Liver (tissue), 9 donors: ENCODE results near the gene TNFRSF6B. TPM values are rescaled to one million over a fixed set of nuclear protein-coding genes. Genes with fewer than 3 reads are reported as not detected.
A peak's percentile ranks its signal among the peaks of the same experiment; 100 is the strongest.

Source experiments
- DNase-seq: peaks from one replicate; pipeline ENCODE4 v3.0.0-alpha.2; 2017; ENCODE audit warnings: low spot score
- H3K27ac ChIP-seq, 2 donors: one replicate each; pipeline ENCODE4 v1.7.0; 2013; ENCODE audit warnings: inconsistent platforms in 2 of 2, low read length in 2 of 2, control low read depth in 1 of 2, low read depth in 1 of 2, mild to moderate bottlenecking in 1 of 2
- H3K27me3 ChIP-seq, 4 donors: one replicate each; pipeline versions ENCODE4 v1.6.1 to v1.7.0; 2013; ENCODE audit warnings: low read length in 3 of 4, inconsistent platforms in 1 of 4, mild to moderate bottlenecking in 1 of 4, moderate library complexity in 1 of 4; ENCODE audit not compliant: control insufficient read depth in 4 of 4, insufficient read depth in 4 of 4
- H3K36me3 ChIP-seq, 4 donors: one replicate each; pipeline versions ENCODE4 v1.6.1 to v1.7.0; 2013; ENCODE audit warnings: low read length in 3 of 4, mild to moderate bottlenecking in 3 of 4, low read depth in 1 of 4, moderate library complexity in 1 of 4; ENCODE audit not compliant: control insufficient read depth in 4 of 4, insufficient read depth in 3 of 4
- H3K4me1 ChIP-seq, 4 donors: one replicate each; pipeline versions ENCODE4 v1.6.1 to v1.7.0; 2013; ENCODE audit warnings: low read length in 3 of 4, mild to moderate bottlenecking in 3 of 4, moderate library complexity in 1 of 4; ENCODE audit not compliant: control insufficient read depth in 4 of 4, insufficient read depth in 4 of 4
- H3K4me3 ChIP-seq, 3 donors: one replicate each; pipeline versions ENCODE4 v1.6.1 to v1.7.0; 2013; ENCODE audit warnings: low read length in 3 of 3, control low read depth in 1 of 3, low read depth in 1 of 3, mild to moderate bottlenecking in 1 of 3
- H3K9ac ChIP-seq, 2 donors: one replicate each; pipeline ENCODE4 v1.7.0; 2013; ENCODE audit warnings: low read length in 2 of 2, mild to moderate bottlenecking in 2 of 2, moderate library complexity in 2 of 2, control low read depth in 1 of 2, low read depth in 1 of 2
- H3K9me3 ChIP-seq, 4 donors: one replicate each; pipeline versions ENCODE4 v1.6.1 to v1.7.0; 2013; ENCODE audit warnings: low read length in 3 of 4; ENCODE audit not compliant: control insufficient read depth in 4 of 4
- ATF3 ChIP-seq: IDR thresholded peaks from 2 replicates; pipeline ENCODE4 v1.6.1; 2016; ENCODE audit warnings: antibody characterized with exemption
- FOXA1 ChIP-seq: IDR thresholded peaks from 2 replicates; pipeline ENCODE4 v1.6.1; 2016; ENCODE audit warnings: antibody characterized with exemption
- GABPA ChIP-seq, 2 donors: IDR thresholded peaks in 1 of 2; conservative IDR thresholded peaks in 1 of 2; 2 replicates each; pipeline ENCODE4 v1.6.1; 2016; ENCODE audit warnings: antibody characterized with exemption in 2 of 2, mild to moderate bottlenecking in 1 of 2, moderate library complexity in 1 of 2
- HNF4A ChIP-seq, 2 donors: conservative IDR thresholded peaks; 2 replicates each; pipeline ENCODE4 v1.6.1; 2016; ENCODE audit warnings: antibody characterized with exemption in 2 of 2, mild to moderate bottlenecking in 2 of 2
- JUND ChIP-seq, 2 donors: IDR thresholded peaks; 2 replicates each; pipeline ENCODE4 v1.6.1; 2016; ENCODE audit warnings: antibody characterized with exemption in 2 of 2
- NR2F2 ChIP-seq: IDR thresholded peaks from 2 replicates; pipeline ENCODE4 v1.6.1; 2016; ENCODE audit warnings: antibody characterized with exemption
- RAD21 ChIP-seq, 2 donors: IDR thresholded peaks; 2 replicates each; pipeline ENCODE4 v1.6.1; 2016; ENCODE audit warnings: antibody characterized with exemption in 2 of 2, mild to moderate bottlenecking in 2 of 2
- RXRA ChIP-seq, 2 donors: IDR thresholded peaks; 2 replicates each; pipeline ENCODE4 v1.6.1; 2017 to 2018; ENCODE audit warnings: antibody characterized with exemption in 2 of 2, mild to moderate bottlenecking in 1 of 2
- SP1 ChIP-seq: IDR thresholded peaks from 2 replicates; pipeline ENCODE4 v1.6.1; 2018; ENCODE audit warnings: antibody characterized with exemption, mild to moderate bottlenecking
- TAF1 ChIP-seq: conservative IDR thresholded peaks from 2 replicates; pipeline ENCODE4 v1.6.1; 2016; ENCODE audit warnings: antibody characterized with exemption, mild to moderate bottlenecking
- WGBS: extraction: QIAGEN DNeasy Blood & Tissue Kit; methylation state at CpG from one replicate; pipeline ENCODE4 v1.1.7; 2013; 5-methylcytosine and 5-hydroxymethylcytosine counted together
- polyA plus RNA-seq, 2 donors: library from polyadenylated mRNA; stranded (reverse) in 1 of 2; unstranded in 1 of 2; fragments of 200-250 nt in 1 of 2; fragments of >200 nt in 1 of 2; fragmentation: Nextera tagmentation in 1 of 2; extraction: Ambion mirVana in 1 of 2; gene quantifications; one replicate each; pipeline versions ENCODE4 v1.2.1 to v1.2.3, GENCODE V29; 2013 to 2015
- total RNA-seq, 2 donors: library from RNA; depleted of rRNA; stranded (reverse); fragments of >200 nt; gene quantifications; one replicate each; pipeline ENCODE4 v1.2.3, GENCODE V29; 2014
- TF ChIP-seq, protein P1 (sequence below): IDR thresholded peaks from 2 replicates; pipeline ENCODE4 v1.6.1; 2016; ENCODE audit warnings: antibody characterized with exemption, mild to moderate bottlenecking
- TF ChIP-seq, protein P2 (sequence below): IDR thresholded peaks from 2 replicates; pipeline ENCODE4 v1.6.1; 2016; ENCODE audit warnings: antibody characterized with exemption
- donor health status: healthy.
- donor health status: healthy.
- donor health status: healthy.
- donor health status: healthy.
- donor health status: healthy.

Gene TNFRSF6B
- total and polyA plus RNA-seq, 4 donors = 0.09 to 0.73 TPM; not detected in 2

DNA sequence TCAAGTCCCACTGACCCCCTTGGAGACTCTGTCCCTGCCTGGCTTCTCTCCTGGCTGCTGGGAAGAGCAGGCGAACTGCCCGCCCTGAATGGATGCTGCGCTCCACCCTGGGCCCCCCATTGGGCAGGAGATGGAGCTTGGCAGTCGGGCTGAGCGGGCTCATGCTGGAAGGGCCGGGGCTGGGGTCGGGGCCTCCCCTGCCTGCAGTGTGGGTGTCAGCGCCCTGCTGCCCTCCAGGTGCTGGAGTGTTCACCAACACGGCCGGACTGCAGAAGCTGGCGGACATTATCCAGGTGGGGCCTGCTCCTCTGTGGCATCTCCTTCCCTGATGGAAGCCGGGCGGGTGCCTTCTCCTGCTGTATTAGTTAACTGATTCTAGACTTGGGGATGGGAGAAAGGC lies 16.0 kb upstream of the TNFRSF6B start (continued):
- TF ChIP-seq, protein P1, sequence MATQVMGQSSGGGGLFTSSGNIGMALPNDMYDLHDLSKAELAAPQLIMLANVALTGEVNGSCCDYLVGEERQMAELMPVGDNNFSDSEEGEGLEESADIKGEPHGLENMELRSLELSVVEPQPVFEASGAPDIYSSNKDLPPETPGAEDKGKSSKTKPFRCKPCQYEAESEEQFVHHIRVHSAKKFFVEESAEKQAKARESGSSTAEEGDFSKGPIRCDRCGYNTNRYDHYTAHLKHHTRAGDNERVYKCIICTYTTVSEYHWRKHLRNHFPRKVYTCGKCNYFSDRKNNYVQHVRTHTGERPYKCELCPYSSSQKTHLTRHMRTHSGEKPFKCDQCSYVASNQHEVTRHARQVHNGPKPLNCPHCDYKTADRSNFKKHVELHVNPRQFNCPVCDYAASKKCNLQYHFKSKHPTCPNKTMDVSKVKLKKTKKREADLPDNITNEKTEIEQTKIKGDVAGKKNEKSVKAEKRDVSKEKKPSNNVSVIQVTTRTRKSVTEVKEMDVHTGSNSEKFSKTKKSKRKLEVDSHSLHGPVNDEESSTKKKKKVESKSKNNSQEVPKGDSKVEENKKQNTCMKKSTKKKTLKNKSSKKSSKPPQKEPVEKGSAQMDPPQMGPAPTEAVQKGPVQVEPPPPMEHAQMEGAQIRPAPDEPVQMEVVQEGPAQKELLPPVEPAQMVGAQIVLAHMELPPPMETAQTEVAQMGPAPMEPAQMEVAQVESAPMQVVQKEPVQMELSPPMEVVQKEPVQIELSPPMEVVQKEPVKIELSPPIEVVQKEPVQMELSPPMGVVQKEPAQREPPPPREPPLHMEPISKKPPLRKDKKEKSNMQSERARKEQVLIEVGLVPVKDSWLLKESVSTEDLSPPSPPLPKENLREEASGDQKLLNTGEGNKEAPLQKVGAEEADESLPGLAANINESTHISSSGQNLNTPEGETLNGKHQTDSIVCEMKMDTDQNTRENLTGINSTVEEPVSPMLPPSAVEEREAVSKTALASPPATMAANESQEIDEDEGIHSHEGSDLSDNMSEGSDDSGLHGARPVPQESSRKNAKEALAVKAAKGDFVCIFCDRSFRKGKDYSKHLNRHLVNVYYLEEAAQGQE = no peak
- TF ChIP-seq GABPA (IDR thresholded peaks at IDR 0.05 in 1 of 2, conservative IDR thresholded peaks at IDR 0.05 in 1 of 2) = no peak
- no peak for TF ChIP-seq FOXA1
- no peak for TF ChIP-seq RAD21 (IDR thresholded peaks at IDR 0.05)

GRCh38 chr20:63680857-63681608 lies 15.4 kb upstream of the TNFRSF6B start:
- 96% methylated on average over 23 of the region's 23 CpGs for WGBS
- Histone ChIP-seq H3K4me3 (no peak overlapping the region), H3K27ac (peak overlapping the region; percentile 68 to 79), H3K36me3 (peaks cover 0 to 19% (median 2%) of the 10 kb centered on the region in 4 donors), H3K9ac (no peak overlapping the region), H3K9me3 (no peaks in the 10 kb centered on the region), H3K4me1 (peaks cover 0 to 2% (median 0%) of the 10 kb centered on the region in 4 donors), H3K27me3 (no peaks in the 10 kb centered on the region)
- no peak for DNase-seq
- TF ChIP-seq TAF1 (no peak), SP1 (no peak), HNF4A (conservative IDR thresholded peaks at IDR 0.05) (no peak)

DNA sequence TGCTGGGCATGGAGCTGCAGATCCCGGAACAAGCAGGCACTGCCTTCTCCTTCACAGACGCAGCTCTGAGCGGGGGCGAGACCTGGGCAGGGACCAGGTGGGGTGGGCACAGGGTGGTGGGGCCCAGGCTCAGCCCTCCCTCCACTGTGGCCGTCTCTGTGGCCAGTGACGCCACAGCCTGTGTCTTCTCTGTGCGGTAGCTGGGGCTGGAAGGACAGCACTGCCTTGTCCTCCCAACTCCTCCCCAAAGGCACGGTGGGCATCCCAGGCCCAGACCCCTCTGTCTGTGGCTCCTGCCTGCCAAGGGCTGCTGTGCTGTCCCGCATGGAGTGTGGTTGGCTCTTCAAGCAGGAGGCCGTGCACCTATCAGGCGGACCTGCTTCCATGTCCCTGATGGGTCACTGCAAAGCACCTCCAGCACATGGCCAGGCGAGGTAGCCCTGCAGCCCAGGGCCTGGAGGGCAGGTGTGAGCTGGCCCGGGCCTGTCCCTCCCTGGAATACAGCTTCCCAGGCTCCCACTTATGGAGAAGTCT lies 14.8 kb upstream of the TNFRSF6B start:
- no peak for DNase-seq
- TF ChIP-seq, protein P2, sequence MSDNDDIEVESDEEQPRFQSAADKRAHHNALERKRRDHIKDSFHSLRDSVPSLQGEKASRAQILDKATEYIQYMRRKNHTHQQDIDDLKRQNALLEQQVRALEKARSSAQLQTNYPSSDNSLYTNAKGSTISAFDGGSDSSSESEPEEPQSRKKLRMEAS = no peak
- TF ChIP-seq FOXA1 (no peak), HNF4A (conservative IDR thresholded peaks at IDR 0.05) (no peak)
- 98% methylated on average over 13 of the region's 13 CpGs for WGBS
- Histone ChIP-seq H3K9me3 (no peaks in the 10 kb centered on the region), H3K36me3 (peaks cover 0 to 15% (median 2%) of the 10 kb centered on the region in 4 donors), H3K9ac (no peak overlapping the region), H3K27ac (peak overlapping the region; percentile 68 to 79), H3K4me1 (peaks cover 0 to 3% (median 0%) of the 10 kb centered on the region in 4 donors), H3K4me3 (no peak overlapping the region), H3K27me3 (no peaks in the 10 kb centered on the region)

DNA sequence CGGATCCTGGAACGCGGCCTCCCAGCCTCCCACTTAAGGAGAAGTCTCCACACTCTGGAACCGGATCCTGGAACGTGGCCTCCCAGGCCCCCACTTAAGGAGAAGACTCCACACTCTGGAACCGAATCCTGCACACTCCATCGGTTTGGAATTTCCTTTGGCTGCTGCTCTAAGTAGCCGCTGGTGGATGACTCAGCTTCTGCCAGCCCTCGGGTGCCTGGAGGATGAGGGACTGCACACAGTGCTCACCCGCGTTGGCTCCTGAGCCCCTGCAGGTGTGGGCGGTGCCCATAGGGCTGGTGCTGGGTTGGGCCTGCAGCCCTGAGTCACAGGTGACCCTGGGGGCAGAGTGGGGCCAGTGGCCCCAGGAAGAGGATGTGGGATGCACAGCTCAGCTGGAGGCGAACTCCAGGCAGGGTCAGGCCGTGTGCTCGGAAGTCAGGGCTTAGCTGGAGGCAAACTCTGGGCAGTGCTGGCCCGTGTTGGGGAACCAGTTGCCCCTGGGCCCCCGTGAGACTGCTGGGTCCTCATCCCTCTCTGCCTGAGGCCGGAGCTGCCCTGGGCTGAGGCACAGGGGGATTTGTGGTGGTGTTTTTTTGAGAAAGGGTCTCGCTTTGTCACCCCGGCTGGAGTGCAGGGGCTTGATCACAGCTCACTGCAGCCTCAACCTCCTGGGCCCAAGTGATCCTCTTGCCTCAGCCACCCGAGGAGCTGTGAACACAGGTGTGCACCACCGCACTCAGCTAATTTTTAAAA lies 13.9 kb upstream of the TNFRSF6B start:
- TF ChIP-seq FOXA1 (no peak), RXRA (IDR thresholded peaks at IDR 0.05) (peak in 1 of 2 donors; percentile 27), NR2F2 (peak; percentile 43), RAD21 (IDR thresholded peaks at IDR 0.05) (peak in 1 of 2 donors; percentile 17), JUND (IDR thresholded peaks at IDR 0.05) (peak; percentile 37 to 80), ATF3 (no peak)
- TF ChIP-seq, protein P1 = peak; percentile 34
- H3K27ac ChIP-seq = peak overlapping the region; percentile 68 to 79
- DNase-seq = no peak
- no peaks in the 10 kb centered on the region for H3K9me3 ChIP-seq
- no peak overlapping the region for H3K9ac ChIP-seq
- H3K4me1 ChIP-seq = peaks cover 0 to 5% (median 2%) of the 10 kb centered on the region in 4 donors
- peaks cover 0 to 12% (median 2%) of the 10 kb centered on the region in 4 donors for H3K36me3 ChIP-seq
- no peaks in the 10 kb centered on the region for H3K27me3 ChIP-seq
- WGBS = 81% methylated on average over 22 of the region's 22 CpGs
- no peak overlapping the region for H3K4me3 ChIP-seq
